Measurements from ENCODE around the gene OTOA.
"Not testable (repeated sequence)": the region's sequence is repeated elsewhere in the genome, so short reads cannot be mapped to it uniquely, and the experiment has no call there.

DNA sequence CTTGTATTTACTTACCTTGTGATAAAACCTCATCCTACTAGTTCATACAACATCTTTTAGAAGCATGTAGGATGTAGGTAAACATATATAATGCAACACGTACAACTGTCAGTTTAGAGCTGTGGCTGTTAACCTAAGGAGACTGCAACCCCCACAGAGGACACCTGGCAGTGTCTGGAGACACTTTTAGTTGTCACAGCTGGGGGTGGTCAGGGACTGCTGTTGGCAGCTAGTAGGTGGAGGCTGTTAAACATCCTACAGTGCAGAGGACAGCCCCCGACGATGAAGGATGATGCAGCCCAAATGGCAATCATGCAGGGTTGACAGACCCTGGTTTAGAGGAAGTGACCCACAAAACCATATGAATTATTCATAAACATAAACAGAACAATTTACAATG lies 134.8 kb downstream of the OTOA start:
- not testable (repeated sequence) for TF ChIP-seq SRF (IDR thresholded peaks at IDR 0.05; ENCODE audit: low read depth, low read length); POLR2A (IDR thresholded peaks at IDR 0.05; ENCODE audit: control extremely low read depth in 1 of 2, low read depth in 2 of 2, low read length in 2 of 2)

All from H1 (cell line).